M059J (cell line): ENCODE data around the gene PRKG2. TPM values are rescaled to one million over a fixed set of nuclear protein-coding genes. Genes with fewer than 3 reads are reported as not detected.

Experiments
- DNase-seq: peaks from one replicate; pipeline ENCODE4 v3.0.0-alpha.2; 2012; ENCODE audit warnings: low read depth
- total RNA-seq: library from RNA; depleted of rRNA; stranded (reverse); fragments of >200 nt; shearing (Covaris generic); gene quantifications from 2 replicates; pipeline ENCODE4 v1.2.3, GENCODE V29; 2014

Gene PRKG2
- total RNA-seq, 1 experiment from 2014 or later = 1.1 TPM

DNA sequence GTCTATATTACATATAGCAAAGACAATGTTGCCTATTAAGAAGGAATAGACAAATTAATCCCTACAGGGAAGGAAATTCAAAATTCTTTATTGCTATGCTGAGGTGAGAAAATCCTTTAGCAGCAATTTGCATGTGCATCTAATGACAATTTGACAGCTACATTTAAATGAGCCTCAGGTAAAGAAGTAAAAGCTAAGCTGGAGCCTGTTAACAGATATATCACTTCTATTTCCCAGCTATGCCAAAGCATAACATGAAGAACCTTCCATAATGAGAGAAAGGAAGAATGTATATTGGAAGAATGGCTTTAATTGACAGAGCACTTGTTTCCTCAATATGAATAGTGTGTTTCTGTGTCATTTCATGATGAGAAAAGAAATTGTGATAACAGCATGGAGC, 112.9 kb downstream of the PRKG2 start:
- DNase-seq = no peak

- no peak for DNase-seq
Measured at GRCh38 chr4:81096566-81096965, 118.5 kb downstream of the PRKG2 start.

DNA sequence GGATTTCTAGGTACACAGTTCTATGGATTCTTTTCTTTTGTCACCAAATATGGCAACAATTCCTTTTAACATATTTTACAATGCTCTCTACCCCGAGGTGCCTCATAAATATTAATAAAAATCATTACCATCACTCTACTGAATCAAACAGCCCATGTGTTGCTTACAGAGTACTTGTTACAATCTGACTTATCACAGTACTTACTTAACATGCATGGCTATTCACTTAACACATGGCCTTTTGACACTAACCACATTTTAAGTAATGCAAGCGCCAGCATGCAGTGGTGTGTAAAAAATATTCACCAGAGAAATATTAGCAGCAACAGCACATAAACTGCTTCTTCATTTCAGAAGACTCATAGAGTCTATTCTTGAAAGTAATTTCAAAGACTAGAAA, 119.6 kb downstream of the PRKG2 start:
- DNase-seq = no peak

DNA sequence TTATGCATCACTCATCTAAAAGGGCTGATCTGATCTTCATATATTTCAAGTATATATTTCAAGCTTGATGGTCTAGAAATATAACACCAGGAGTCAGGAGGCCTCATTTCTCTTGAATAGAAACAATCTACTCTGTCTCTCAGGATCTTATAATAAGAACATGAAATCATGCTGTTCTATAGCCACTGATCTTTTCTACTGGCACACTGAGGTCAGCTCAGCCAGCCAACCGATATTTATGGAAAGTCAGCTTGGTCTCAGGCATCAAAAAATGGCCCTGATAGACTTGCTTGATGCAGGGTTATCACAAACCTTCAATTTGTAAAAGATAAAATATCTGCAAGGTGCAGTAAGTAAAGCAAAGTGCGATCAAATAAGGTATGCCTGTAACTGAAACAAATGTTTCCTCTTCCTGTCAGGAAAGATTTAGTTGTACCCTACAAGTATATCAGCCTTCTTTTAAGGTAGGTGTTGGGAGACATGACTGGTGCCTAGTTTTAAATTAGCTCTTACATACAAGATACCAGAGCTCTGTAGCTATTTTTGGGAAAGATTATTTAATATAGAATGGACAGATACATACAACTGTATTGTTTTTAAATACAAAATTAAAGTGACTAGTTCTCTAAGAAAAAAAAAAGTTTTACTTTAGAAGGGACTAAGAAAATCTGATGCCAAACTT, 121.2 kb downstream of the PRKG2 start:
- no peak for DNase-seq

GRCh38 chr4:81085979-81086378, 129.0 kb downstream of the PRKG2 start:
- DNase-seq = no peak

- DNase-seq = peak; percentile 13
Measured at GRCh38 chr4:81085291-81085690, 129.7 kb downstream of the PRKG2 start.

- no peak for DNase-seq
Measured at GRCh38 chr4:81084634-81085033, 130.4 kb downstream of the PRKG2 start.

- DNase-seq = peak; percentile 49
Measured at GRCh38 chr4:81084029-81084428, 131.0 kb downstream of the PRKG2 start.

DNA sequence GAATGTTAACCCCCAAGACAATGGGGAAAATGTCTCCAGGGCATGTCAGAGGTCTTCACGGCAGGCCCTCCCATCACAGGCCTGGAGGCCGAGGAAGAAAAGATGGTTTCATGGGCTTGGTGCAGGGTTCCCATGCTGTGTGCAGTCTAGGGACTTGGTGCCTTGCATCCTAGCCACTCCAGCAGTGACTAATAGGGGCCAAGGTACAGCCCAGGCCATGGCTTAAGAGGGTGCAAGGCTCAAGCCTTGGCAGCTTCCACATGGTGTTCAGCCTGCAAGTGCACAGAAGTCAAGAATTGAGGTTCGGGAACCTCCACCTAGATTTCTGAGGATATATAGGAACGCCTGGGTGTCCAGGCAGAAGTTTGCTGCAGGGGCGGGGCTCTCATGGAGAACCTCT, 133.9 kb downstream of the PRKG2 start:
- DNase-seq = no peak

DNA sequence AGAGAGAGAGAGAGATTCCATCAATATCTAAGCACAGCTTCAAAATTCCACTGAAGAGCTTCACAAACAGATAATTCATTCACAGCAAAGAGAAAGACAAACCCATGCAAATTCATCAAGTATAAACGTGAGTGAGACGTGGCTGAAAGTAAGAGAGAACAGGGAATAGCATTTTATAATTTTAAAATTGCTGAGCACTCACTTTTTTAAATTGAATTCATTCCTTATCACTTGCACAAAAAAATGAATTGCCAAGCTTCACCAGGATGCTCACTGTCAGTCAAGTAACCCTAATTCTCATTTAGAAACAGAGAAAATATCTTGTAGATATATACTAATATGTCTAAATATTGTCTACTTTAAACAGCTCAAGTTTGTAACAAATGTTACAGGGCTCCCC, 144.0 kb downstream of the PRKG2 start:
- no peak for DNase-seq

DNA sequence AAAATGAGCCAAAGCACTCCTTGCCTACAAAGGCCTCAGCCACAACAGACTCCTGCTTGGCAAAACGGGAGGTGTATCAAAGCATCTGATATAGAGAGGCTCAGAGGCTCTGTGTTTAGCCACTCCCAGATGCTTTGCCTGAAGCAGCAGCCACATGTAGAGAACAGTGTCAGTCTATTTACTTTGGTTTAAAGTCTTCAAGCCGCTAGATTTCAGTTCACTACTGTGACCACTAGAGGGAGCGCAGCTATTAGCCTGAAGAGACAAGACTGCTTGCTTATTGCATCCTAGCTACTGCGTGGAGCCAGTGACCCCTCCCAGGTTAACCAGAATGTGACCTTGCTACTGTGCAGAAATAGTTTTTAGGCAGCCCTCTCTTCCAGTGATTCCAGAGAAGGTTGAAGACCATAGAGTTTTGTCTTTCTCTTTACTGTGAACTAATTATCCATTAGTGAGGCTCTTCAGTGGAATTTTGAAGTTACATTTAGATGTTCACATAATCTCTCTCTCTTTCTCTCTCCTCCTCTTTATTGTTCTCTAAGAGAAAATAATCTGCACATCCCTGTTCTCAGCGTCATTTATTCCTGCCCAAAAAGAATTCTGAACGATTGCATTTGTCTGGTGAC, 145.2 kb downstream of the PRKG2 start:
- DNase-seq = peak; percentile 75

DNA sequence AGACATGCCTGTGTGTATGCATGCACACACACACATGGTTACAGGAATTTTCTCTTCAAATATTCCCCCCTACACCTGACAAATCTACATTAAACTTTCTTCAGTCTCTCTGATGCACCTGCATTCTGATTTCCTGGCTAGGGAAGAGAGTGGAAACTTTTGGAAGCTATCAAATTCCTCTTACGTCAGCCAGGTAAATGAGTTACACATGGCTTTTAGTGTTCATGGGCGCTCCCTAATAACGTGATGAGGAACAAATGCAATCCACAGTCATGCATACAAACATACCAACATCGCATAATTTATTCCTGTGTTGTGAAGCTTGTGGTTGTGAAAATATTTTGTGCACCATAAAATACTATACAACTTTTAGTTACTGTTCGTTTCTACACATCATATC, 149.6 kb downstream of the PRKG2 start:
- DNase-seq = no peak

GRCh38 chr4:81062001-81062400, 153.0 kb downstream of the PRKG2 start:
- DNase-seq = no peak

- no peak for DNase-seq
Measured at GRCh38 chr4:81061344-81061730, 153.7 kb downstream of the PRKG2 start.

- no peak for DNase-seq
Measured at GRCh38 chr4:81060587-81061343, 154.3 kb downstream of the PRKG2 start.

DNA sequence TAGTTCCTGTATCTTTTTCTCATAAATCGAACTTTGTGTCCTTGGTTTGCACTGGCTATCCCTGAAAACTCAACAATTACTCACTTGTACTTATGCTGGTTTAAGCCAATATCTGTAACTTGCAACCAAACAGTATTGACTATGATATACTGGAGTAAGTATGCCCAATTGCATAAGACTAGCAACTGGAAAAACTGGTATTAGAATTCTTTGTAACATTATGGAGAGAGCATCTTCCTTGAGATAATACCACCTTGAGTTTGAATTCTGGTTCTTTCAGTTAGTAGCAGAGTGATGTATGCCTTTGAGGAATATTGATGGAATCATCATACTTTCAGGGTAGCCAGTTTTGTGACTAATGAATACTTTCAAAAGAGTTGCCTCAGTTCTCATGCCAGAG, 156.4 kb downstream of the PRKG2 start:
- DNase-seq = no peak

GRCh38 chr4:81052119-81053068, 162.6 kb downstream of the PRKG2 start:
- peak; percentile 46 for DNase-seq

DNA sequence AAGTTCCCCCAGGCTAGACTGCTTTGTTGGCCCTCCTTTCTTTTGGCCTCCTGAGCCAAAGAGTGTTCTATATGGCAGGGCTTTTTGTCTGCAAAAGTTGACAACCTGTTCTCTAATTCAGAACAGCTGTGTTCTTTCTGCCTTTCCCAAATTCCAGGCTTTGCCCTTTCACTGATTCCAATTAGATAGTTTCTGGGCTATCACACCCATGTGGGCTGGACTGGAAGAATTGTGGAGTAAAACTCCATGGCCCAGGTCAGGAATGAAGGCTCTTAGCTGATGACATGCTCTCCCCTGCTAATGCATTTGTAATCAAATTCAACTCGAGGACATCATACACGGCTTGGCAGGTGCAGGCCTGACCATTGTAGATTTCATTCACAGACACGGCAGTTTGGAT, 165.1 kb downstream of the PRKG2 start:
- no peak for DNase-seq

DNA sequence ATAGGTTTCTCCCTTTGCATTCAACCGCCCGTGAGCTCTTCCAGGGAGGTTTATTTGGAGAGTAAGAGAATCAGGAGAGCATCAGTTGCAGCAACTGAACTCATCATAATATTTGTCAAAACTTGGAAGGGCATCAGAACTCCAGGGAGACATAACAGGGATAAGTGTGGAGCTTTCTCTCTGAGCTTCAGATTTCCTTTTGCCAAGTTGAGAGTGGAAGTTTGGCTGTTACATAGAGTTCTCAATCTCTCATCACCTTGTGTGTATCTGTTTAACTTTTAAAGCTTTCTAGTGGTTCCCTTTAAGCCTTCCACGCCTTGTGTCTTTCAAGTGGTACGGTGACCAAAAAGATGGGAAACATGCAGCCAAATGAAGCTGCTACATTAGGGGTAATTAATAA, 165.7 kb downstream of the PRKG2 start:
- no peak for DNase-seq

- no peak for DNase-seq
Measured at GRCh38 chr4:81042578-81043365, 172.2 kb downstream of the PRKG2 start.

GRCh38 chr4:81040012-81040659, 174.9 kb downstream of the PRKG2 start:
- peak; percentile 22 for DNase-seq
